Astrocyte (in vitro differentiated cells and primary cell): ENCODE results near the gene FAM13A.

Source experiments
- EZH2 ChIP-seq: IDR thresholded peaks from 2 replicates; pipeline ENCODE4 v1.6.1; 2012; ENCODE audit warnings: mild to moderate bottlenecking, low read length, inconsistent platforms; ENCODE audit not compliant: insufficient read depth
- TF ChIP-seq, protein P1 (sequence below): IDR thresholded peaks from 2 replicates; pipeline ENCODE4 v1.5.1; 2011; ENCODE audit warnings: low read depth, mild to moderate bottlenecking, inconsistent platforms, low read length, moderate library complexity; ENCODE audit not compliant: insufficient read depth

DNA sequence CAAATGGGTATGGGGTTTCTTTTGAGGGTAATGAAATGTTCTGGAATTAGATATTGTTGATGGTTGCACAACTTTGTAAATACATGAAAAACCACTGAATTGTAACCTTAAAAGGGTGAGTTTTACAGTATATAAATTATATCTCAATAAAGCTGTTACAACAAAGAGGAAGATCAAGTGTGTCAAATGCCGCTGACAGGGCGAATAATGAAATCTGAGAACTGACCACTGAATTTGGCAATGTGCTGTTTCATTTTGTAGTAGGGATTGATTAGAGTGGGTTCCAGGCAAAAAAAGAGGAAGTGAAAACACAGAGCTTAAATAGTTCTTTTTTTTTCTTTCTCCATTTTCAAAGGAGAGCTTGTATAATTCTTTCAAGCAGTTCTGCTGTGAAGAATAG, 198.2 kb downstream of the FAM13A start:
- no peak for TF ChIP-seq EZH2
- TF ChIP-seq, protein P1, sequence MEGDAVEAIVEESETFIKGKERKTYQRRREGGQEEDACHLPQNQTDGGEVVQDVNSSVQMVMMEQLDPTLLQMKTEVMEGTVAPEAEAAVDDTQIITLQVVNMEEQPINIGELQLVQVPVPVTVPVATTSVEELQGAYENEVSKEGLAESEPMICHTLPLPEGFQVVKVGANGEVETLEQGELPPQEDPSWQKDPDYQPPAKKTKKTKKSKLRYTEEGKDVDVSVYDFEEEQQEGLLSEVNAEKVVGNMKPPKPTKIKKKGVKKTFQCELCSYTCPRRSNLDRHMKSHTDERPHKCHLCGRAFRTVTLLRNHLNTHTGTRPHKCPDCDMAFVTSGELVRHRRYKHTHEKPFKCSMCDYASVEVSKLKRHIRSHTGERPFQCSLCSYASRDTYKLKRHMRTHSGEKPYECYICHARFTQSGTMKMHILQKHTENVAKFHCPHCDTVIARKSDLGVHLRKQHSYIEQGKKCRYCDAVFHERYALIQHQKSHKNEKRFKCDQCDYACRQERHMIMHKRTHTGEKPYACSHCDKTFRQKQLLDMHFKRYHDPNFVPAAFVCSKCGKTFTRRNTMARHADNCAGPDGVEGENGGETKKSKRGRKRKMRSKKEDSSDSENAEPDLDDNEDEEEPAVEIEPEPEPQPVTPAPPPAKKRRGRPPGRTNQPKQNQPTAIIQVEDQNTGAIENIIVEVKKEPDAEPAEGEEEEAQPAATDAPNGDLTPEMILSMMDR, result no peak
